ENCODE data around the gene DPH2.

The DPH2 gene

DNA sequence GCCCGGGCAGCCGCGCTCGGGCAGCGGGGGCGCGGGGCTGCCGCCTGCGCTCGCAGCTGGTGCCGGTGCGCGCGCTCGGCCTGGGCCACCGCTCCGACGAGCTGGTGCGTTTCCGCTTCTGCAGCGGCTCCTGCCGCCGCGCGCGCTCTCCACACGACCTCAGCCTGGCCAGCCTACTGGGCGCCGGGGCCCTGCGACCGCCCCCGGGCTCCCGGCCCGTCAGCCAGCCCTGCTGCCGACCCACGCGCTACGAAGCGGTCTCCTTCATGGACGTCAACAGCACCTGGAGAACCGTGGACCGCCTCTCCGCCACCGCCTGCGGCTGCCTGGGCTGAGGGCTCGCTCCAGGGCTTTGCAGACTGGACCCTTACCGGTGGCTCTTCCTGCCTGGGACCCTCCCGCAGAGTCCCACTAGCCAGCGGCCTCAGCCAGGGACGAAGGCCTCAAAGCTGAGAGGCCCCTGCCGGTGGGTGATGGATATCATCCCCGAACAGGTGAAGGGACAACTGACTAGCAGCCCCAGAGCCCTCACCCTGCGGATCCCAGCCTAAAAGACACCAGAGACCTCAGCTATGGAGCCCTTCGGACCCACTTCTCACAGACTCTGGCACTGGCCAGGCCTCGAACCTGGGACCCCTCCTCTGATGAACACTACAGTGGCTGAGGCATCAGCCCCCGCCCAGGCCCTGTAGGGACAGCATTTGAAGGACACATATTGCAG, 33.2 kb upstream of the DPH2 start:
- Mint-ChIP-seq H3K36me3 (peaks cover 5% of the 10 kb centered on the region), H3K27ac (no peak overlapping the region), H3K27me3 (peaks cover 26% of the 10 kb centered on the region), H3K4me1 (peaks cover 12% of the 10 kb centered on the region), H3K9me3 (no peaks in the 10 kb centered on the region), H3K4me3 (peak overlapping the region; percentile 68)

DNA sequence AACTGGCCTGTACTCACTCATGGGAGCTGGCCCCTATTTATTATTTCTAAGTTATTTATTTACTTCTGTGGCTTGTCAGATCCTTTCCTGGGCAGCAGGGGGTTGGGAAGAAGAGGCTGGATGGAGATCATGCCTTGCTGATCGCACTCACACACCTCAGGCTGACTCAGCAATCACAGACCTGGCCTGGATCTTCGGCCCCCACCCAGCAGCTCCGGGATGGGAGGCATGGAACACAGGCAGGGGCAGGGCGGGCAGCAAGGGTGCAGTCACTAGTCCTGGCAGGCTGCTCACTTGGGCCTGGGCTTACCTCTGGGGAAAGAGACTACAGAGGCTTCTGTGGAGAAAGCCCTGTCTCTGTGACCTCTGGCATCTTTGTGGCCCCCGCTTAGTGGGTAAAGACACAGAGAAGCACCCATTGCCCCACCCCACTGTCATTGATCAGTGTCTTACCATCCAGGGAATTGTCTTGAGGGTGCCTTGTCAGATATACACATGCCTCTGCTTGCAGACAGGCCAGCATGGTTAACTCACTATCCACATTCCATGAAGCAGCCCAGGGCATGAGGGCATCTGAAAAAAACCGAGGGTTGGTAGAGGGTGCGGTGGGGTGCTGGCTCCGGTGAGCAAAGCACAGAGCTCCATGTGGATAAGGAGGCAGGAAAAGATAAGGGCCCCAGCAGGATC, 32.5 kb upstream of the DPH2 start:
- H3K9me3 Mint-ChIP-seq: no peaks in the 10 kb centered on the region
- H3K27me3 Mint-ChIP-seq: peaks cover 25% of the 10 kb centered on the region
- H3K27ac Mint-ChIP-seq: no peak overlapping the region
- no peak overlapping the region for H3K4me3 Mint-ChIP-seq
- H3K36me3 Mint-ChIP-seq: peaks cover 5% of the 10 kb centered on the region
- H3K4me1 Mint-ChIP-seq: peaks cover 12% of the 10 kb centered on the region

DNA sequence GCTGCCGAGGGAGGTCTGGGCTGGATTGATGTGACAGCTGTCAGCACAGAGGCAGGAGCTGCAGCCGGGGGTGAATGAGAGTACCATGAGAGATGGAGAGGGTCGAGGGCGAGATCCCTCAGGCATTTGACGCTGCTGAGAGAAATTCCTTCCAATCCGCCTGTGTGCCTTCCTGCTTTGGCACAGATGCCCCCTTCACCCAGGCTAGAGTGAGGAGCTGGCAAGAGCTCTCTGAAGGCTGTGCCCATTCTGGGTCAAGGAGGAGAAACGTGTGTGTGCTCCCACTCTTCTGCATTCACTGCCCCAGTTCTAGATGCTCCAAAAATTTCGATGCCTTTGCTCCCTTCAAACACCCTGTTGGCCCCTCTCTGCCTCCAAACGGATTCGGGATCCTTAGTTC, 31.4 kb upstream of the DPH2 start:
- H3K9me3 Mint-ChIP-seq: no peaks in the 10 kb centered on the region
- peaks cover 15% of the 10 kb centered on the region for H3K27me3 Mint-ChIP-seq
- H3K4me3 Mint-ChIP-seq: no peak overlapping the region
- H3K36me3 Mint-ChIP-seq: peaks cover 11% of the 10 kb centered on the region
- no peak overlapping the region for H3K27ac Mint-ChIP-seq
- H3K4me1 Mint-ChIP-seq: peaks cover 17% of the 10 kb centered on the region

DNA sequence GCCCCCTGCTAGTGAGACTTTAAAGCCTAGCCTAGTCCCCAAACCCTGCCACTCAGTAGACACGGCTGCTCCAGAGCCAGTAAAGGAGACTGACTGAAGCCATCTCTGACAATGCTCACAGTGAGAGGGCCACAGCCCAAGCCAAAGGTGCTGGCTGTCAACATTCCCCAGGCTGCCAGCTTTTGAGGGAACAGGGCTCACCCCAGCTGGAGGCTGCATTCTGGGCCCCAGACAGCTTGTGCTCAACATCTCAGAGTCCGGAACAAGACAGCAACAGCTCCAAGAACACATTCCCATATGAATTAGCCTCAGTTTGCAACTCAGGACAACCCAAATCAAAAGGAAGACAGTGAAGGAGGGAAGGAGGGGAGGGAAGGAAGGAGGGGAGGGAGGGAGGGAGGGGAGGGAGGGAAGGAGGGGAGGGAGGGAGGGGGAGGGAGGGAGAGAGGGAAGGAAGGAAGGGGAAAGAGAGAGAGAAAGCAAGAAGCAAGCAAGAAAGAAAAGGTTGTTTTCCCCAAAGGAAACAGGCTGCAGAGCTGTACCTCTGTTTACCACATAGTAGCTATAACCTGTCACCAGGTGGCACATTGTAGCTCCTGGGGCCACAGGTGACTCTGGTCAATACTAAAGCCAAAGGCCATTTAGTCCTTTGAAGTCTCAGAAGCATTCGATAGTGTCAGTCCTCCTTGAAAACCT, 30.8 kb upstream of the DPH2 start:
- H3K9me3 Mint-ChIP-seq: no peaks in the 10 kb centered on the region

DNA sequence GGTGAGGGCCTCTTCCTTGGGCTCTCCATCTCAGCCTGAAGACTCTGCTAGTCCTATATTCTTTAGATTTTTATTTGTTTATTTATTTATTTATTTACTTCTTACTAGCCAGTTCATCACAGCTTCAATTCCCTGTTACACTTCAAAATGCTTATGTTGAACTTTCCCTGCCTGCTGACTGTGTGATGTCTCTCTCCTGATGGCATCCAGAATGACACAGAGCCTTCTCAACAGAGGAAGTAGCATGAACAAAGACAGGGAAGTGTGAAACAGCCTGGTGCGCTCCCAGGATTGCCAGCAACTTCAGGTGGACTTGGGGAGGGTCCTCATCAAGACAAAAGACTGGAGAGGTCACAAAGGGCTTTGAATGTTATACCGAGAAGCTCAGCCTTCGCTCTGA, 27.4 kb upstream of the DPH2 start:
- H3K27ac Mint-ChIP-seq: no peak overlapping the region
- no peak overlapping the region for H3K4me3 Mint-ChIP-seq
- peaks cover 29% of the 10 kb centered on the region for H3K4me1 Mint-ChIP-seq
- H3K27me3 Mint-ChIP-seq: no peaks in the 10 kb centered on the region
- H3K36me3 Mint-ChIP-seq: peaks cover 13% of the 10 kb centered on the region
- H3K9me3 Mint-ChIP-seq: no peaks in the 10 kb centered on the region

More for the DNA sequence above, 30.8 kb upstream of the DPH2 start:
- Mint-ChIP-seq H3K36me3 (peaks cover 11% of the 10 kb centered on the region), H3K27me3 (peaks cover 13% of the 10 kb centered on the region), H3K4me1 (peaks cover 14% of the 10 kb centered on the region), H3K4me3 (no peak overlapping the region), H3K27ac (no peak overlapping the region)

DNA sequence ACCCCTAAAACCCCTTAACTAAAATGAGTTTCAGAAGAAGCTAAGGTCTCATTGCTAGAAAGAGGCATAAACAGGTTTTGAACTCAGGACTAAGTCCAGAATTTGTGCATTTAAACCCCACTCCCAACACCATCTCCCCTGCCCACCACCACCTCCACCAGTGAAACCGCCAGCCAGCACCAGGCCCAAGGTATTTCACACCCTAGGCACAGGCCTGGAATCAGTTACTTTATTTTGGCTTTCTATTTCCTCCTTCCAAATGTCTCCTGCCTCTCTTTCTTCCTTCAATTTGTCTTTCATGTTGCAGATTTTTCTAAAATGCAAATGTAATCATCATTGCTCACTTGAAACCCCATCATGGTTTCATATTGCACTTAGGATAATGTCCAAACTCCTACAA, 24.9 kb upstream of the DPH2 start:
- Mint-ChIP-seq H3K4me3 (peak overlapping the region; percentile 98), H3K27me3 (no peaks in the 10 kb centered on the region), H3K4me1 (peaks cover 47% of the 10 kb centered on the region), H3K27ac (peak overlapping the region; percentile 92), H3K9me3 (no peaks in the 10 kb centered on the region), H3K36me3 (peaks cover 8% of the 10 kb centered on the region)

DNA sequence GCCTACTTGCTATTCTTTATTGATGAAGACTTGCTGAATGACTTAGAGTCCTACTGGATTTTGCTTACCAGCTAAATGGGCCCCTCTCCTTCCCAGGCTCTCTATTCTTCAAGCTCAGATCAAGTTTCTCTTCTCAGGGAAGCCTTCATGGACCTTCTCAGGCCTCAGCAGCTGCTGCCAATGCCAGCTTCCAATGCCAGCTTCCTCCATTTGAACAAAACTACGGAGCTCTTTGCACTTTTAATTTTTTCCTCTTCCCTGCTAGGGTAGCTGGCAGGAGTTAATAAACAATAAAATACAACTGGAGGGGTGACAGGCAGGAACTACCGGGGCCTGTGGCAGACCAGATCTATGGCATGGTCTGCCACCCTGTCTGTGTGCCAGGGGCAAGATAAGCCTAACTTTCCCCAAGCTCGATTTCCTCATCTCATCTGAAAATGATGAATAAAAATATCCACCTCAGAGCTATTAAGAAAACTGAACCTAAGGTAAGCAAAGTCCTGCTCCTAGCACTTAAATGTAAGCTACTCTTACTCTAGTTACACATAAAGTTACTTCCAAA, 24.1 kb upstream of the DPH2 start:
- Mint-ChIP-seq H3K9me3 (no peaks in the 10 kb centered on the region), H3K27me3 (no peaks in the 10 kb centered on the region), H3K4me3 (peak overlapping the region; percentile 98), H3K36me3 (peaks cover 14% of the 10 kb centered on the region), H3K4me1 (peaks cover 54% of the 10 kb centered on the region), H3K27ac (peak overlapping the region; percentile 95)

DNA sequence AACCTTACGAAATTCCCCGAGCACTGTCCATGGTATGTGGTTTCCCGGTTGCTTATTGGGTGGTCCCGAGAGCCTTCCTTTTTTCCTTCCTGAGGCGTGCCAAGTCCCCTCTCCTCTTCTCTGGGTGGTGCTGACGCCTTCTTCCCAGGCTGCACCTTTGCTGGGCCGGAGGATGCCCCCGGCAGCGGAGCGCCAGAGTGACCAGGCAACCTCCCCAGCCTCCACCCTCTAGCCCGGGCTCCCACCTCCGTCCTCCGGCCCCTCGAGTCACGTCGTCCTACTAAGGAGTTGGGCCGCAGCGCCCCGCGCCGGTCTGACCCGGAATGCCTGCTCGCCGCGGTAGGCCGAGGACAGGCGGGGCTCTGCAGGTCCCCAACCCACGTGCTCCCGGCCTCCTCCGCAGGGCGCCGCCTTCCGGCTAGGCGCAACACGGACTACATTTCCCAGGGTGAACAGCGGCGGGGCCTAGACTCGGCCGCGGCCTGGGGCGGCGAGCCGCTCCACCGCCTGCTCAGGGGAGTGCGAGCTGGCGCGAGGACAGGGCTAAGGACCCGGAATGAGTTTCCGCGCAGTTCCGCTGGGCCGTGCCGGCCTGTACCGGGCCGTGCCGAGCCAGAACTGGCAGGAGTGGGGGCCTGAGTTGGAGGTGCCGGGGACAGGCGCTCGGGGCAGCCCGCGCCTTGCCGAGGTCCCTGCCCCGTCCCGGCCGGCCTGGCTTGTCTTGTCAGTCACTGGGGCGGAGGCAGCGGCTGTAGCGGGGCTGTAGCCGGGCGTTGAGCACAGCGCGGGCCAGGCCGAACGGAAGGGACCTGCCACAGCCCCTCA, 23.4 kb upstream of the DPH2 start, which contains the start of gene IPO13:
IPO13 (plus strand) TSS at position 715 of the 825 bp plus-strand sequence. CDS start 651 bp downstream, outside the sequence.
- Mint-ChIP-seq H3K4me1 (peaks cover 61% of the 10 kb centered on the region), H3K4me3 (peak within 1 kb of the TSS; percentile 98), H3K27me3 (no peaks in the 10 kb centered on the region), H3K27ac (peak within 1 kb of the TSS; percentile 95), H3K9me3 (no peaks in the 10 kb centered on the region), H3K36me3 (peaks cover 14% of the 10 kb centered on the region)

DNA sequence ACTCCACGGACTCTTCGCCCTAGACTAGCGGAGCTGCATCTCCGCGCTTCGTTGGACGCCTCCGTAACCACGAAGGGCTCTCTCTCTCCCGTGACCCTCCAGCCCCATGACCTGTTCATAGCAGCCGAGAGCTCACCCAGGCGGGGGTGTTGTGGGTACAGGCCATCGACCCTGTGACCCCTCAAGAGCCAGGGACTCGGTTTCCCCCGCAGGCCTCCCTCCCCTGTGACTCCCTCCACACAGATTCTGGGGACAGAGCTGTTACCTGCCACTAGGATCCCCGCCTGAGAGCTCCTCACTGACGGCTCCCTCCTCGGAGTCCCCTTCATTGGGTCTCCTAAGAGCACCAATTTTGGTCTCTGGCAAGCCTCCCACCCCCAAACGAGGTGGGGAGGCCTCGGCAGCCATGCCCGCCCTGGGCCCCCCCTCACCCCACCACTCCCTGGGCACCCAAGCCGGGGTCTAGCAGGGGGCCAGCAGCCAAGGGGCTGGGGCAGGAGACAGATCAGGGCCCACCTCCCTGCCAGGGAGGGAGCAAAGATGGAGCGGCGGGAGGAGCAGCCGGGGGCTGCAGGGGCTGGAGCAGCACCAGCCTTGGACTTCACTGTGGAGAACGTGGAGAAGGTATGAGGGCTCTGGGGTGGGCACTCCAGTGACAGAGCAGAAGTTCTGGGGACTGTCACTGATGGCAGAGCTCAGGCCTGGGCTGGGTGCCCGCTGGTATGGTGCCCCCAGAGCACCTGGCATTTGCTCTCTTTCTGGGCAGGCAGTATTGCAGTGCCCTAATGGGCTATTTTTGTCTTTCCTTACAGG, 22.5 kb upstream of the DPH2 start:
- H3K9me3 Mint-ChIP-seq: no peaks in the 10 kb centered on the region
- peak overlapping the region; percentile 95 for H3K27ac Mint-ChIP-seq
- peaks cover 63% of the 10 kb centered on the region for H3K4me1 Mint-ChIP-seq
- peaks cover 14% of the 10 kb centered on the region for H3K36me3 Mint-ChIP-seq
- H3K27me3 Mint-ChIP-seq: no peaks in the 10 kb centered on the region
- peak overlapping the region; percentile 98 for H3K4me3 Mint-ChIP-seq

DNA sequence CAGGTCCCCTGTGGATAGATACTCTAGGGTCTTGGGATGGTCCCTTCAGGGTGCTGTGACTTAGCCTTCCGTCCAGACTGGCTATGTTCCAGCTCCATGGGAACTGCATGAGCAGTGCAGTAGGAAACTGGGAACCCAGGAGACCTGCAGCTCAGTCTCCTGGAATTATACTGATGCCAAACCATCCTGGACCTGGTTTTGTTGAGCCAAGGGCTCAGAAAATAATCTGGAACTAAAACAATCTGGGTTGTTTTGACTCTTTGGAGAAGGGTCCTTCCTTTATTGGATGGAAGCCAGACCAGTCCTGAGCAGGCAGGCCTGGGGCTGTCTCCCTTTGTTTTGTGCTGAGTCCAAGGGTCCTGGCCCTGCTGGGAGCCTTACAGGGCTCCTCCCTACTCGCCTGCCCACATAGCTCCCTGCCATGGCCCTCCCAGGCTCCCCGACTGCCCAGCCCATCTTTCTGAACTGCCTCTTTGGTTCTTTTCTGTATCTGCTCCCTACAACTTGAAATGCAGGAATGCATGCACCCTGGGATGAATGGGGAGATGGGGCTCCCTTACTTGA, 21.9 kb upstream of the DPH2 start:
- H3K36me3 Mint-ChIP-seq: peaks cover 11% of the 10 kb centered on the region
- peaks cover 59% of the 10 kb centered on the region for H3K4me1 Mint-ChIP-seq
- H3K27me3 Mint-ChIP-seq: no peaks in the 10 kb centered on the region
- peak overlapping the region; percentile 98 for H3K4me3 Mint-ChIP-seq
- H3K27ac Mint-ChIP-seq: peak overlapping the region; percentile 82
- no peaks in the 10 kb centered on the region for H3K9me3 Mint-ChIP-seq

DNA sequence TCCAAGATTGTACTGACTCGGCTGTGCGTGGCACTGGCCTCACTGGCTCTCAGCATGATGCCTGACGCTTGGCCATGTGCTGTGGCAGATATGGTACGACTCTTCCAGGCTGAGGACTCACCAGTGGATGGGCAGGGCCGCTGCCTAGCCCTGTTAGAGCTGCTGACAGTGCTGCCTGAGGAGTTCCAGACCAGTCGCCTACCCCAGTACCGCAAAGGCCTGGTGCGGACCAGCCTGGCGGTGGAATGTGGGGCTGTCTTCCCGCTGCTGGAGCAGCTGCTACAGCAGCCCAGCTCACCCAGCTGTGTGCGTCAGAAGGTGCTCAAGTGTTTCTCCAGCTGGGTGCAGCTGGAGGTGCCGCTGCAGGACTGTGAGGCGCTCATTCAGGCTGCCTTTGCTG, 20.1 kb upstream of the DPH2 start:
- Mint-ChIP-seq H3K4me1 (peaks cover 50% of the 10 kb centered on the region), H3K36me3 (peaks cover 8% of the 10 kb centered on the region), H3K9me3 (no peaks in the 10 kb centered on the region), H3K27ac (no peak overlapping the region), H3K4me3 (no peak overlapping the region), H3K27me3 (no peaks in the 10 kb centered on the region)

DNA sequence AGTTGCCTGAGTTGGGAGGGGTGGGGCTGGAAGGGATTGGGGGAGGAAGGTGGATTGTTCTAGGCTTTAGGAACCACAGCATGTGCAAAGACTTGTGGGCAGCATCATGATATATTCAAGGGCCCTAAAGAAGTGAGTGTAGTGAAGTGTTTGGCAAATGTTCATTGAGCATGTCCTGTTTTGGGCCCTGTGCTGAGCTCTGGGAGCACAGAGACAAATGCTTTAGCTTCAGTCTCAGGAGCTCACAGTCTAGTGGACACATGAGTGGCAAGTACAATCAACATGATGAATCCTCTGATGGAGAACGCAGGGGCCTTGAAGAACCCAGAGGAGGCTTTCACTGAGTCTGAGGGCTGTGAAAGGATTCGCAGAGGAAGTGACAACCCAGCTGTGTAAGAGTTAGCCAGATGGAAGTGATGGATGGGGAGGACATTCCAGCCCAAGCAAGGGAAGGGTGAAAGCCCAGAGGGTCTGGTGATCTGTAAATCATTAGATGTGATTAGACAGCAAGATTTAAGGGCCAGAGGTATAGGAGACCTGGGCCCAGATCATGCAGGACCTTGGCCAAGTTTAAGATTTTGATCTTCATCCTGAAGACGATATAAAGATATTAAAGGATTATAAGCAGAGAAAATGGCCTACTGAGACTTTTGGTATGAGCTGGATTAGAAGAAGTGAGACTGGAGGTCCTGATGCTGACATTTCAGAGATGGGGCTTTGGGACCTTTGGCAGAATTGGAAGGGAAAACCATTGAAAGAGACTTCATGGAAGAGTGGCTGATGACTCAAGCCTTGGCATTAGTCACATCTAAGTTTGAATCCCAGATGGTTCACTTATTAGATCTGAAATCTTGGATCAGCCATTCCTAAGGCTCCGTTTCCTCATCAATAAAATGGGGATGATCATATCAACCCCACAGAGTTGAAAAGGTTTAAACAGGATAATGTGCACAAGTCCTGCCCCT, 18.5 kb upstream of the DPH2 start:
- no peak overlapping the region for H3K27ac Mint-ChIP-seq

DNA sequence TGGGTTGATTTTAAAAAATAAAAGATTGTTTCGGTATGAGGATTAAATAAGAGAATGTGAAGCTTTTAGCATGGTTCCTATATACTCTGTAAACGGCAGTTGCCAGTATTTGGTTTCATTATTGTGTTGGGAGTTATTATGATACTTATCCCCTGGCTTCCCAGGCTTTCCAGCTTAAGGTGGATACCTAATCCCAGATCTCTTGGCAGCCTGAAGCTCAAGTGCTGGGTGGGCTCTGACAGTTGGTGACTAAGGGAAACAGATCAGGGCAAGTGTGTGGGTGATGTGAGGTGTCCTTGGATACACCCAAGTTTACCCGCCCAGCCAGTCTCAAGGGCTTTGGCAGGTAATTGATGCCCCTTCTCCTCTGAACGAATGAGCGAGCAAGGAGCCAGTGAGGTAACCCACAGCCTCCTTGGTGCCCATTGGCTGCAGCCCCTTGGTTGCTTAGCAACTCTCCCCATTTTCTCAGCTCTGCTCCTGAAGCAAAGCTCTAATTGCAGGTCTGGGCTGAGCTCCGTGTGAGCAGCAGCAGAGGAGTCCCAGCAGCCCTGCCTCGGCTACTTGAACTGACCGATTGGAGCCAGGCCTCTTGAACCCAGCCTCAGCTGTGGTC, 17.0 kb upstream of the DPH2 start:
- Mint-ChIP-seq H3K9me3 (no peaks in the 10 kb centered on the region), H3K4me3 (no peak overlapping the region), H3K27ac (no peak overlapping the region), H3K4me1 (peaks cover 34% of the 10 kb centered on the region), H3K27me3 (no peaks in the 10 kb centered on the region), H3K36me3 (peaks cover 7% of the 10 kb centered on the region)

More for the DNA sequence above, 18.5 kb upstream of the DPH2 start:
- Mint-ChIP-seq H3K4me3 (no peak overlapping the region), H3K27me3 (no peaks in the 10 kb centered on the region), H3K9me3 (no peaks in the 10 kb centered on the region), H3K4me1 (peaks cover 38% of the 10 kb centered on the region), H3K36me3 (peaks cover 6% of the 10 kb centered on the region)

Measured in activated naive CD4-positive, alpha-beta T cell treated with anti-CD3 and anti-CD28 coated beads, Interleukin-2, amount 50 U/mL, for 24 hours (primary cell).